Right lobe of liver (tissue), 6 donors: Measurements from ENCODE around the gene PIEZO2. TPM values are rescaled to one million over a fixed set of nuclear protein-coding genes. Genes with fewer than 3 reads are reported as not detected.

ENCODE experiments used
- ATAC-seq, 4 donors: fragments of 200-7000 bp; cut with Tn5 transposase; one replicate each; pipeline ENCODE4 v1.9.1; 2020; ENCODE audit warnings: mild to moderate bottlenecking in 4 of 4, moderate library complexity in 4 of 4
- DNase-seq, 3 donors: peaks; one replicate each; pipeline ENCODE4 v3.0.0-alpha.2; 2020
- H3K27ac ChIP-seq, 3 donors: fragments of 200-600 bp; one replicate each; pipeline ENCODE4 v1.8.0; 2022
- H3K27me3 ChIP-seq, 2 donors: fragments of 200-600 bp; one replicate each; pipeline ENCODE4 v1.8.0; 2022
- H3K36me3 ChIP-seq, 4 donors: fragments of 200-600 bp; sonication (generic) in 1 of 4; one replicate each; pipeline versions ENCODE4 v1.5.1 to v1.8.0; 2017 to 2022; ENCODE audit warnings: control low read depth in 1 of 4
- H3K4me1 ChIP-seq, 4 donors: fragments of 200-600 bp; sonication (generic) in 1 of 4; one replicate each; pipeline versions ENCODE4 v1.5.1 to v1.8.0; 2017 to 2022; ENCODE audit warnings: control low read depth in 1 of 4
- H3K4me3 ChIP-seq, 3 donors: fragments of 200-600 bp; one replicate each; pipeline ENCODE4 v1.8.0; 2022
- H3K9me3 ChIP-seq, 4 donors: fragments of 200-600 bp; sonication (generic) in 1 of 4; one replicate each; pipeline versions ENCODE4 v1.5.1 to v1.8.0; 2017 to 2022; ENCODE audit warnings: control low read depth in 1 of 4
- POLR2A ChIP-seq: fragments of 450-650 bp; IDR thresholded peaks from one replicate; pipeline ENCODE4 v1.6.1; 2017; ENCODE audit warnings: antibody characterized with exemption, mild to moderate bottlenecking
- WGBS: methylation state at CpG from one replicate; pipeline ENCODE4 v1.1.6; 2018; ENCODE audit warnings: low coverage, low lambda C conversion rate; ENCODE audit not compliant: insufficient coverage; ENCODE audit errors: missing lambda C conversion rate; 5-methylcytosine and 5-hydroxymethylcytosine counted together
- intact Hi-C, 2 donors: fragments of 100-400 bp; cut with DNase I; formaldehyde crosslinking; loops; one replicate each; pipeline versions ENCODE4 v1.11.2 to v1.14.1; 2022
- total RNA-seq, 6 experiments: library from RNA; depleted of rRNA in 2 of 6; stranded (reverse); fragments of >200 nt in 2 of 6; fragmentation: NEBNext Ultra II Directional in 3 of 6; extraction: Animal tissue kit (Norgen Biotek cat#: 25700) in 3 of 6; gene quantifications; one replicate each; pipeline versions ENCODE4 v1.1.0 to v1.2.4, GENCODE V29; 2016 to 2023
- TF ChIP-seq, protein P1 (sequence below), 4 donors: fragments of 200-600 bp in 3 of 4; fragments of 450-650 bp in 1 of 4; IDR thresholded peaks; one replicate each; pipeline versions ENCODE4 v1.5.1 to v1.8.0; 2016 to 2022; ENCODE audit warnings: antibody characterized with exemption in 4 of 4, mild to moderate bottlenecking in 2 of 4
- donor health status: DM: no; HTN: yes; CAD: no.
- donor health status: DM: no; HTN: no; CAD: no.
- donor health status: DM: no; HTN: no; CAD: no.
- donor health status: DM: no; HTN: yes; CAD: no.
- donor health status: DM: no; HTN: yes; CAD: no.

PIEZO2 gene
- total RNA-seq, 6 experiments from 2014 or later = 6.6 to 16.9 (median 10.1) TPM

DNA sequence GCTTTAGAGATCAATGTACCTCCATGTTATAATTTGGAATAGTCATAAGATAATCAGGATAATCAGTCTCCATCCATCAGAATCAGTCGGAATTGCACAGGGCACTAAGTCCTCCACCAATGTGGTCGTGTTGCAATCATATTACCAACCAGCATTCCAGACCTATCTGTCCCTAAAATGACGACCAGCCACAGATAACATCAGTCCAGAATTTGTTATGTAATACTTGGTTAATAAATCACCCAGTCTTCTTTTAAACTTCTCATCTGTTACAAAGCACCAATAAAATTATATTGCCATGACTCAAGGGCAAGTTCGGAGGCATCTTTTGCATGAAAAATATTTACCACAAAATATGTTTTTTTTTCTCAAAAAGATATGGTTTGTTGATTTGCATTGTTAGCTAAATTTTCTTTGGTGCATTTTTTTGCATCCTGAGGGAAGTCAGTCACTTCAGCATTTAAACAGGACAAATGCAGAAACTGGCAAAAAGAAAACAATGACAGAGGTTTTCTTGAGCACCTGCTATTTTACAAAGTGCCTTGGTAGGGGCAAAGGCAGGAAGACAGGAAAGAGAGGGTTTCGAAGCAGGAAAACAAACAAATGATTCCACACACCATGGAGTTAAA is 29.3 kb downstream of the PIEZO2 start:
- 13% methylated on average over 5 of the region's 5 CpGs for WGBS
- Histone ChIP-seq H3K4me1 (peaks cover 0 to 40% (median 18%) of the 10 kb centered on the region in 4 donors), H3K36me3 (no peaks in the 10 kb centered on the region), H3K9me3 (no peaks in the 10 kb centered on the region), H3K27me3 (no peaks in the 10 kb centered on the region), H3K4me3 (no peak overlapping the region), H3K27ac (peak overlapping the region; percentile 1 to 83 (median 63))
- DNase-seq (peak in 1 of 3 donors; percentile 74), ATAC-seq (peak; percentile 73 to 91 (median 87))
- TF ChIP-seq, protein P1, sequence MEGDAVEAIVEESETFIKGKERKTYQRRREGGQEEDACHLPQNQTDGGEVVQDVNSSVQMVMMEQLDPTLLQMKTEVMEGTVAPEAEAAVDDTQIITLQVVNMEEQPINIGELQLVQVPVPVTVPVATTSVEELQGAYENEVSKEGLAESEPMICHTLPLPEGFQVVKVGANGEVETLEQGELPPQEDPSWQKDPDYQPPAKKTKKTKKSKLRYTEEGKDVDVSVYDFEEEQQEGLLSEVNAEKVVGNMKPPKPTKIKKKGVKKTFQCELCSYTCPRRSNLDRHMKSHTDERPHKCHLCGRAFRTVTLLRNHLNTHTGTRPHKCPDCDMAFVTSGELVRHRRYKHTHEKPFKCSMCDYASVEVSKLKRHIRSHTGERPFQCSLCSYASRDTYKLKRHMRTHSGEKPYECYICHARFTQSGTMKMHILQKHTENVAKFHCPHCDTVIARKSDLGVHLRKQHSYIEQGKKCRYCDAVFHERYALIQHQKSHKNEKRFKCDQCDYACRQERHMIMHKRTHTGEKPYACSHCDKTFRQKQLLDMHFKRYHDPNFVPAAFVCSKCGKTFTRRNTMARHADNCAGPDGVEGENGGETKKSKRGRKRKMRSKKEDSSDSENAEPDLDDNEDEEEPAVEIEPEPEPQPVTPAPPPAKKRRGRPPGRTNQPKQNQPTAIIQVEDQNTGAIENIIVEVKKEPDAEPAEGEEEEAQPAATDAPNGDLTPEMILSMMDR (IDR thresholded peaks at IDR 0.05) = no peak
- no peak for TF ChIP-seq POLR2A
- intact Hi-C loops = no loop called here

DNA sequence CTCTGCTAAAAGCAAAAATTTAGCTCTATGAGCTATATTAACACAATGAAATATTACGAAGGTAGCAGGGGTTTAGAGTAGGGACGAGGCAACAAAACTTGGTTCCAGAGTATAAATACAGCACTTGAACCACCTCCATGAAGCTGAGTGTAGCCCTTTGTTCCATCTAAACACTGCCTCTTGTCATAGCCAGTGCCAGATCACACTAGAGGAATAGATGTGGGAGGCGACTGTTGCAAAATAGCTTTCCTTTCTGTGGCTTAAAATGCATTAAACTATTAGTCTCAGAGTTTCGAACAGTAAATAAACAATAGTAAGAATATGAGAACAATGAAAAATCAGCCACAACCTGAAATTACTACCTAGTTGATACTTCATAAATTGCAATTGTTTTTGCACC is 29.8 kb downstream of the PIEZO2 start:
- peak overlapping the region in 2 of 3 donors; percentile 63 to 83 for H3K27ac ChIP-seq

DNA sequence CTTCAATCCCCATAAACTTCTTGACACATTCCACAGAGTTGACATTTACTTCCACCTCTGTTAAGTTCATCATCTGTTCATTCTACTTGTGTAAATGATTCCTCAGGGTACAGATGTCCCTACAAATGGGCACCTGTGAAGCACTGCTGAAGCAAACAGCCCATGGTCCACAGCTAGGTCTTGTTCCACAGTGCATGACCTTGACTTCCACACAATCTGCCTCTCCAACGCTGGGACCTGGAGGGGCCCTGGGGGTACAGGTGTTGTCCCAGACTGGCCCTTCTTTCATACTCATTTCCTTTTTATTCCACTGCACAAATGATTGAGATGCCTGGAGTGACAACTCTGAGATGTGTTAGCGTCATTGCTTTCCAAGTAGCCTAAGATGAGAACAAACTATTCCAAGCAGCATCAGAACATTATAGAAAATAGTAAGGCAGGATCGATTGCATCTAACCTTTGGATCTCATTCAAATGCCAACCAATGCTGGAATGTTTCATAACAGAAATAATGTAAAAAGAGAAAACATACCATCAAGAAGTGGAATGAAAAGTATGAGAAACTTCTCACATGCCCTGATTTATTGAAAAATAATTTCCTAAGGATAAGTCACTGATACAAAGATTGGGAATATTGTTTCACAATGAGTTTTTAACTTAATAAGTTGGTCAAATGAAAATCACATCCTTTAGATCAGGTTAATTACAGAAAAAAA is 31.2 kb downstream of the PIEZO2 start:
- Histone ChIP-seq H3K9me3 (no peaks in the 10 kb centered on the region), H3K27me3 (no peaks in the 10 kb centered on the region), H3K4me3 (no peak overlapping the region), H3K4me1 (peaks cover 0 to 48% (median 24%) of the 10 kb centered on the region in 4 donors), H3K36me3 (no peaks in the 10 kb centered on the region), H3K27ac (peak overlapping the region in 2 of 3 donors; percentile 63 to 83)
- WGBS = 27% methylated on average over 3 of the region's 3 CpGs
- no peak for ATAC-seq
- intact Hi-C loops = no loop called here
- DNase-seq = no peak
- TF ChIP-seq, protein P1 (IDR thresholded peaks at IDR 0.05) = no peak
- TF ChIP-seq POLR2A = no peak

More for the DNA sequence above, 29.8 kb downstream of the PIEZO2 start:
- Histone ChIP-seq H3K9me3 (no peaks in the 10 kb centered on the region), H3K36me3 (no peaks in the 10 kb centered on the region), H3K27me3 (no peaks in the 10 kb centered on the region), H3K4me3 (peak overlapping the region in 1 of 3 donors; percentile 15), H3K4me1 (peaks cover 0 to 40% (median 19%) of the 10 kb centered on the region in 4 donors)
- ATAC-seq = peak; percentile 49 to 71 (median 66)
- DNase-seq = no peak
- 32% methylated on average over 4 of the region's 4 CpGs for WGBS
- intact Hi-C loops = no loop called here
- TF ChIP-seq POLR2A = no peak
- TF ChIP-seq, protein P1 (IDR thresholded peaks at IDR 0.05) = no peak

DNA sequence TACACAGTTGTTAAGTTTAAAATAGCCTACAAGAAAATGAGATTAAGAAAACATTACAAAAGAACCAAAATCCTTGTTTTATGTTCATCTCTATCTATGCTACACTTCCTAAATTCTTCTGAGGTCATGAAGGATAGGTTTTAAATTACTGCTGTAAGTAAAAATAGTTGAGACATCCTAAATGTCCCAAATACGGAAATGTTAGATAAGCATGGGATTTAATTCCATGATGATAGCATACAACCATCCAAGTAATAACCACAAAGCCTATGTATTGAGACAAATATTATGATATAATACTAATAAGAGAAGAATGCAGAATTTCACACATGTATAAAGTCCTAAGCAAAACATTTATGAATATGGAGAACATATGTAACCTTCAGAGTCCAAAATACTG is 34.1 kb downstream of the PIEZO2 start:
- no peak for ATAC-seq
- no peaks in the 10 kb centered on the region for H3K9me3 ChIP-seq
- peak overlapping the region in 1 of 3 donors; percentile 0 for H3K27ac ChIP-seq
- WGBS = 68% methylated on average over 1 of the region's 1 CpG
- no peaks in the 10 kb centered on the region for H3K27me3 ChIP-seq
- no peak for DNase-seq
- no peaks in the 10 kb centered on the region for H3K36me3 ChIP-seq
- TF ChIP-seq, protein P1 (IDR thresholded peaks at IDR 0.05) = no peak
- no peak for TF ChIP-seq POLR2A
- peaks cover 0 to 44% (median 13%) of the 10 kb centered on the region in 4 donors for H3K4me1 ChIP-seq
- no peak overlapping the region for H3K4me3 ChIP-seq
- intact Hi-C loops = no loop called here
